Caki2 (cell line): ENCODE results near the gene CLDN16. TPM values are rescaled to one million over a fixed set of nuclear protein-coding genes. Genes with fewer than 3 reads are reported as not detected.
A peak's percentile ranks its signal among the peaks of the same experiment; 100 is the strongest.

Source experiments
- DNase-seq: peaks from one replicate; pipeline ENCODE4 v3.0.0-alpha.2; 2015; ENCODE audit warnings: low read depth
- in situ Hi-C: cut with HindIII; loops from 2 replicates; pipeline ENCODE4 v1.10.0; 2016; ENCODE audit warnings: low sequenced_read_pairs, low pct_unique_long_range_greater_than_20kb, mixed read lengths
- total RNA-seq: library from RNA; depleted of rRNA; stranded (reverse); fragments of >200 nt; shearing (Covaris generic); gene quantifications from 2 replicates; pipeline ENCODE4 v1.2.3, GENCODE V29; 2014; ENCODE audit warnings: low replicate concordance; rRNA removed

Gene CLDN16
- 15.8 and 17.8 TPM in 2 replicates for total RNA-seq

GRCh38 chr3:190387578-190388213, at the start of gene CLDN16:
CLDN16 (plus strand) TSS chr3:190388163; CDS start chr3:190388330, 167 bp downstream.
- peak; percentile 83 for DNase-seq
- in situ Hi-C loops, result loop anchor here (10.0 kb wide), 1 partner anchor 273 kb away; no protein-coding TSS in a partner anchor

- no peak for DNase-seq
- in situ Hi-C loops, result no loop called here
These were observed 49.2 kb upstream of the CLDN16 start for GRCh38 chr3:190338717-190339116.

- DNase-seq, result no peak
- in situ Hi-C loops, result no loop called here
These were observed 48.8 kb upstream of the CLDN16 start for GRCh38 chr3:190339130-190339529.

GRCh38 chr3:190340071-190340470, 47.9 kb upstream of the CLDN16 start:
- in situ Hi-C loops, result no loop called here
- no peak for DNase-seq

GRCh38 chr3:190345027-190345821, 42.7 kb upstream of the CLDN16 start:
- in situ Hi-C loops, result no loop called here
- peak; percentile 98 for DNase-seq

DNA sequence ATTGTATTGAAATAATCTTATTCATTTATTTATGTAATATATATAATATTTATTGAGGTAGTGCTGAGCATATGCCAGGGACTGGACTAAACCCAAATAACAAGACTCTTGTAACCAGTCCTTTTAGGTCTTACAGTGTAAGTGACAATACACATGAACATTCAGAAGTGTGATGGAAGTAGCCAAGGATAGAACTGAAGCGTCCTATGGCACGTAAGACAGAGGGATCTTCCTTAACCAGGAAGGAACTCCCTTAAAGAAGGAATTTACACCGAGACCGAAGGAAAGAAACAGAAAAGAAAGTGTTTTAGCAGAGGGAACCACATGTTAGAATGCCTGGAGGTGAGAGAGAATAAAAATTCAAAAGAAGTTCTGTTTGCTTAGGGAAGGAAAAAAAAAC, 42.1 kb upstream of the CLDN16 start:
- in situ Hi-C loops, result no loop called here
- DNase-seq, result no peak

GRCh38 chr3:190346541-190346940, 41.4 kb upstream of the CLDN16 start:
- in situ Hi-C loops, result no loop called here
- no peak for DNase-seq

DNA sequence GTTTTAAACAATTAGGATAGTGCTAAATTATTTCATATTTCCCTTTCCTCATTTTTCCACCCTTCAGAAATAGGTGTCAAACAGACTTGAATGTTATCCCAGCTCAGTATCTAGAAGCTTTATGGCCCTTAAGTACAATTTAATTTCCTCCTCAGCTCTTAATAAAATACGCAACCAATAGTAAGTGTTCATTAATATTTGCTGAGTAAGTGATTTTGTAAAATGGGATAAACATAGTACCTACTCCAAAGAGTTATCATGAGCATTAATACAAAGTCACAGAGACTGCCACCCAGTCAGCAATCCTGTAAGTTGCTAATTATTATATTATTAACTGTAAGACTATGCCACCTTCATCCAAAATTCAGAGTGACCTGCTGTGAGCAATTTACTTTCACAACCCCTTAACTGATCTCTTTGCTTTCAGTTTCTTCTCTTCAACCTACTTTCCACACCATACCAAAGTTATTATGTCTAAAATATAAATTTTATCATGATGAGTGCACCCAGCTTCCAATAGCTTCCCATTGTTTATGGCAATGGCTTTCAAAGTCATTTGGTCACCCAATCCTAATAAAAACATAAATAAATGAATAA, 35.0 kb upstream of the CLDN16 start:
- DNase-seq, result no peak
- in situ Hi-C loops, result no loop called here

DNA sequence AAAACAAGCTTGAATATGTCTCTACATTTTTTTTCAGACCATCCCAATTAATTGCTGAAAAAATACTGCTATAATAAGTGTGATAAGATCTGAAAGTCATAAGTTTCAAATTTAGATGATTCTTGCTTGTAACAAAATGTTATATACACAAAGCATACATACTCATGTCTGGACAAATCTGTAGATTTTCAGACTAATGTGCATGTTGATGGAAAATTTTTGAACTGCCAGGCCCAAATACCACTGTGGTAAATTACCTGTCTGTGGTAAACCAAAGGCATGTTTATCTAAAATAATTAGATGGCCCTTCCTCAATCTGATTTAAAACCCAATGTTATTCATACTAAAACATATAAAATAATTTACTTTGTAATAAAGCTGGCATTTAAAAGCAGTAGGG, 31.7 kb upstream of the CLDN16 start:
- in situ Hi-C loops, result no loop called here
- DNase-seq, result no peak

- no peak for DNase-seq
- in situ Hi-C loops, result no loop called here
These were observed 30.5 kb upstream of the CLDN16 start for GRCh38 chr3:190357468-190357867.

DNA sequence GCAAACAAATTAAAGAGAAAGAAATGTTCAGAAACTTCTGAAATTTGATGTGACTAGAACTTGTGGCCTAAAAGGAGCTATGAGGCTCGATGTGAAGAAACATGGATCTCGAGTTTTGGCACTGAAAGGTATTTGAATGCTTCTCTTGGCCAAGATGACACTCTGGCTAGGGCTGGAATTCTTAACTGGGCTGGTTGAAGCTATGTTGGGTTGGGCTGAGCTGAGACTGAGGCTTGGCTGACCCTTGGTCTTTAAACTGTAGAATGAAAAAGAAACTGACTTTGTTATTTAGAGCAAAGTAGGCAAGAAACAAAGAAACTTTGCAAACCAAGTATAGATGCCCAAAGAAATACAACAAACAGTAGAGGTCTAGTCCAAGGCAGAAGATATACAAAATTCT, 28.1 kb upstream of the CLDN16 start:
- in situ Hi-C loops, result no loop called here
- DNase-seq, result no peak

DNA sequence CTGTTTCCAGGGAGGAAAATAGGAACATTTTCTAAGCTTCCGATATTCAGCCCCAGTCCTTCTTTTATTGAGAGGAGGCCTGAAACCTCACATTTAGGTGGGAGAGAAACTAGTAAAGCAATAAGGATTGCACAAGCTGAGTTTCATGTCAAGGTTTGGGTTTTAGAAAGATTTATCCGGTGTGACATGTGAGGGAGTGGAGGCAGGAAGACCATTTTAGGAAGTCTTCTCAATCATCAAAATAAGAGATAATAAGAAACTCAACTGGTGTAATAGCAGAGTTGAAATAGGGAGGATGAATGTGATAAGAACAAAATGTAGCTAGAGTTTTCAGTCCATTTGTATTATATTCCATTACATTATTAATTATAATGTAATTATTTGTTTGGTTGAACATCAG, 27.7 kb upstream of the CLDN16 start:
- in situ Hi-C loops, result no loop called here

GRCh38 chr3:190361791-190362190, 26.2 kb upstream of the CLDN16 start:
- in situ Hi-C loops, result no loop called here
- DNase-seq, result no peak

More for the DNA sequence above, 27.7 kb upstream of the CLDN16 start:
- DNase-seq, result no peak

DNA sequence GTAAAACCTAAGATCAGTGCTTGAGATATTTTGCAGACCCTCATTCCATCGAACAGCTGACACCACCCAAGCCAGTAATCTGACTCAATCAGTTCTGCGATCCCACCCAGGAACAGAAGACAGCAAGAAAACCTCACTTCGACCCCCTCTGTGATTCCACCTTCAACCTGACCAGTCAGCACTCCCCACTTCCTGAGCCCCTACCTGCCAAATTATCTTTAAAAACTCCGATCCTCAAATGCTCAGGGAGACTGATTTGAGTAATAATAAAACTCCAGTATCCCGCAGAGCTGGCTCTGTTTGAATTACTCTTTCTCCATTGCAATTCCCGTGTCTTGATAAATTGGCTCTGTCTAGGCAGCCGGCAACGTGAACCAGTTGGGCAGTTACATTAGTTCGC, 25.7 kb upstream of the CLDN16 start:
- DNase-seq, result no peak
- in situ Hi-C loops, result no loop called here

- in situ Hi-C loops, result no loop called here
- DNase-seq, result no peak
These were observed 21.8 kb upstream of the CLDN16 start for GRCh38 chr3:190366133-190366532.

GRCh38 chr3:190368881-190369280, 19.1 kb upstream of the CLDN16 start:
- in situ Hi-C loops, result no loop called here
- DNase-seq, result no peak

DNA sequence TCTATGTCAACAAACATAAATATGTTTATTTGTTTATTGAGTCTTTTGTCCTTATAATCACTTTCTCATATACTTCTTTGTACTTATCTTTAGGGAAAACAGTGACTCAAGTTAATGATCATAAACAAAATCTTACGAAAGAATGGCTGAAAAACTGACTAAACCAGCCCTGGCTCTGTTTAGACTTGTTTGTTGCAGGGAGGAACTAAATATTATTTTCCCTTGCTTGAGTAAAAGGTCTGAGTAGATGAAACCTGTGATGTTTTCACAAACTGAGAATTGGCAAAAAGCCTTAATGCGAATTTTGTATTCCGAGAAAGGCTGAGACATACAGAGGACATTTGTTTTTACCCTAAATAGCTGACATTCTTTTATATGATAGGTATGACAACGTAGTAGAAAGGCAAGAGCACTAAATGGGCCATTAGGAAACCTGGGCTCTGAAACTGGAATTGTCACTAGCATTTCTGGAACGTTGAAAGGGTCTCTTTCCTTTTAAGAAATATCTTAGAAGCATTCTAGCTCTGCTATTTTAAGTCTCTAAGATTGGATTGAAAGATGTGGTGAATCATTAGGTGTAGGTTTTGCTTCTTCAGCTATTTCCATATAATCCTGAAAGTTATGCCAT, 18.2 kb upstream of the CLDN16 start:
- DNase-seq, result no peak
- in situ Hi-C loops, result no loop called here

DNA sequence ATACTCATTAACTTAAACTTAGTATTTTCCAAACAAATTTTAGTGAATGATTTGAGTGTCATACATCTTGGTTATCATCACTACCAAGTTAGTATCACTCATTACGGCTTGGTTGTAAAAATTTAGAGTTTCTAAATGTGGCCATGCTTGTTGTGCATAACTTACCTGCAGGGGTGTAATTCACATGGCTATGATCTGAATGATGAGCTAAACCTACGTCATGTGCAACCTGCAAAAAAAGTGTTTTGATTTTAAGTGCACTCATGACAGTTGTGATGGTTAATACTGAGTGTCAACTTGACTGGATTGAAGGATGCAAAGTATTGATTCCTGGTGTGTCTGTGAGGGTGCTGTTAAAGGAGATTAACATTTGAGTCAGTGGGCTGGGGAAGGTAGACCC, 17.6 kb upstream of the CLDN16 start:
- in situ Hi-C loops, result no loop called here
- no peak for DNase-seq

- no peak for DNase-seq
- in situ Hi-C loops, result no loop called here
These were observed 16.8 kb upstream of the CLDN16 start for GRCh38 chr3:190371152-190371551.
